ENCODE measurements around the gene ANAPC2.
A peak's percentile ranks its signal among the peaks of the same experiment; 100 is the strongest.
"Not testable (repeated sequence)": the region's sequence is repeated elsewhere in the genome, so short reads cannot be mapped to it uniquely, and the experiment has no call there.

Gene ANAPC2

GRCh38 chr9:137143459-137143858 is 44.9 kb downstream of the ANAPC2 start:
- DNase-seq (ENCODE audit: low read depth), result no peak

GRCh38 chr9:137141976-137142936 is 46.1 kb downstream of the ANAPC2 start:
- DNase-seq (ENCODE audit: low read depth), result no peak

- DNase-seq (ENCODE audit: low read depth), result no peak
These were observed 47.1 kb downstream of the ANAPC2 start for GRCh38 chr9:137141050-137141810.

- DNase-seq (ENCODE audit: low read depth), result no peak
These were observed 48.0 kb downstream of the ANAPC2 start for GRCh38 chr9:137140151-137141012.

- DNase-seq (ENCODE audit: low read depth), result no peak
These were observed 48.8 kb downstream of the ANAPC2 start for GRCh38 chr9:137139468-137140150.

- DNase-seq (ENCODE audit: low read depth), result no peak
These were observed 49.5 kb downstream of the ANAPC2 start, which contains the start of gene GRIN1 for GRCh38 chr9:137138722-137139467. GRIN1 (plus strand) TSS chr9:137139154; CDS start chr9:137139487, 333 bp downstream.

GRCh38 chr9:137138058-137138721 is 50.2 kb downstream of the ANAPC2 start:
- no peak for DNase-seq (ENCODE audit: low read depth)

- no peak for DNase-seq (ENCODE audit: low read depth)
These were observed 51.3 kb downstream of the ANAPC2 start for GRCh38 chr9:137136881-137137607.

- DNase-seq (ENCODE audit: low read depth), result no peak
These were observed 52.0 kb downstream of the ANAPC2 start for GRCh38 chr9:137136261-137136880.

GRCh38 chr9:137135154-137135553 is 53.2 kb downstream of the ANAPC2 start:
- DNase-seq (ENCODE audit: low read depth), result not testable (repeated sequence)

GRCh38 chr9:137134191-137134590 is 54.2 kb downstream of the ANAPC2 start:
- DNase-seq (ENCODE audit: low read depth), result no peak

GRCh38 chr9:137130176-137130755 is 58.1 kb downstream of the ANAPC2 start:
- DNase-seq (ENCODE audit: low read depth), result no peak

- peak; percentile 79 for DNase-seq (ENCODE audit: low read depth)
These were observed 58.7 kb downstream of the ANAPC2 start for GRCh38 chr9:137129456-137130175.

- DNase-seq (ENCODE audit: low read depth), result no peak
These were observed 59.4 kb downstream of the ANAPC2 start for GRCh38 chr9:137128862-137129455.

- DNase-seq (ENCODE audit: low read depth), result no peak
These were observed 60.0 kb downstream of the ANAPC2 start for GRCh38 chr9:137128158-137128861.

GRCh38 chr9:137127301-137128157 is 60.8 kb downstream of the ANAPC2 start:
- DNase-seq (ENCODE audit: low read depth), result no peak

Measured in activated gamma-delta T cell treated with anti-CD3 and anti-CD28 coated beads, Interleukin-2, amount 50 U/mL, for 16 hours (primary cell).